Measurements from ENCODE around the gene CABS1.

Gene CABS1

GRCh38 chr4:70334681-70335080 lies at the start of gene CABS1:
Gene CABS1 (plus strand): TSS chr4:70334981. CDS start chr4:70335040, 59 bp downstream.
- no peak for DNase-seq

GRCh38 chr4:70288651-70289050 lies 46.1 kb upstream of the CABS1 start:
- DNase-seq, result no peak

DNA sequence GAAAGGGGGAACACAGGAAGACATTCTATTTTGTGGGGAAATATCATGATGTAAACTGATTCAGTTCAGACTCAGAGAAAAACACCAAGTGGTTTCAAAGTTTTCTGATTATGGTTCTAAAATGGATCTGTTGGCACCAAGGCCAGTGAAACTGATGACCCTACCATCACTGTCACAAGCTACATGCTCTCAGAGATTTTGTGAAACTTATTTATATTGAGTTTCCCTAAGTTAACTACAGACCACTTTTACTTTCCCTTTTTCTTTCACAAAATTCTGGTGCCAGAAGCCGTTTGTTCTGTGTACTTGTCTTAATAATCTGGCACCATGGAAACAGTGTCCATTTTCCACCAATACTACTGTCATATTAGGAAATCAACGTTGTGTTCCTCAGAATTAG lies 43.4 kb upstream of the CABS1 start:
- no peak for DNase-seq

DNA sequence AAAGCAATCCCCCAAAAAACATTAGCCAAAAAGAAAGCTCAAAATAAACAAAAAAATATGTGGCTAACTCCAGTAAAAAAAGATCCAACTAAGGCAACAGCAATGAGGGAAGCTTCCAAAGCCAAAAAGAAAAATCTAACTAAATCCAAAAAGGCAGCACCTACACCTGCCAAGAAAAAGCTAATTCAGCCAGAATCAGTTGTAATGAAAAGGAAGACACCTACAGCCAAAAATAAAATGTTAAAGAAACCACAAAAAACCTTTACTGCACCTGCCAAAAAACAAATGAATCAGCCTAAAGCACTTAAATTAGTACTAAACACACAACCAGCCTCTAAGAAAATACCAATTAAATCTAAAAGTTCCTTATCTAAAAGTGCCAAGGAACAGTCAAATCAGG lies 37.2 kb upstream of the CABS1 start:
- DNase-seq, result no peak

DNA sequence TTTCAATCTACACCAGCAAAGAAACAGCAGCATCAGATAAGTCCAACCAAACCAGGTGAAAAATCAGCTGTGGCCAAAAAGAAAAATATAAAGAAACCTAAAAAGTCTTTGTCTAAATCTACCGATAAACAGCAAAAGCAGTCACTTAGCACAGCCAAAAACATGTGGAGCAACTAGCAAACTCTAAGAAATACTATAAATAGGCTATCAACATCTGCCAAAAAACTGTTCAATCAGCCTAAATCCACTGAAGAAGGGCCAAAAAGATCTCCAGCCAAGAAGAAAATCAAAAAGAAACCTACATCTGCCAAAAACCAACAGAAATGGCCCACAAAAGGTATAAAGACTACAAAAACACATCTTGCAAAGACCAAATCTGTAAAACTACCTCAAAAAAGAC lies 36.7 kb upstream of the CABS1 start:
- DNase-seq, result no peak

DNA sequence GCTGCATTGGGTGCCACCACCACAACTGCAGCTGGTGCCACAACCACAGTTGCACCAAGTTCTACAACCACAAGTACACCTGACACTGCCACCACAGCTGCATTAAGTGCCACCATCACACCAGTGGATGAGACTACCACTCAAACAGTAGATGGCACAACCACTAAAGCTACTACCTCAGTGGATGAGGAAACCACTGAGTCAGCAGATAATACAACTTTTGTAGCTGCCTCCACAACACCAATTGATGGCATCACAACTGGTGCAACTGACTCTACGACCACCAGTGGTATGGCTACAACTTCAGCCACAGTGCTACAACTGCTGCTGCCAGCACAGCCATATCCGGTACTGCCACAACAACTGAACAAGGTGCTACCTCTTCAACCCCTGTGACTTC lies 35.1 kb upstream of the CABS1 start:
- DNase-seq, result no peak

- DNase-seq, result no peak
Measured at GRCh38 chr4:70300215-70300614, 34.6 kb upstream of the CABS1 start.

DNA sequence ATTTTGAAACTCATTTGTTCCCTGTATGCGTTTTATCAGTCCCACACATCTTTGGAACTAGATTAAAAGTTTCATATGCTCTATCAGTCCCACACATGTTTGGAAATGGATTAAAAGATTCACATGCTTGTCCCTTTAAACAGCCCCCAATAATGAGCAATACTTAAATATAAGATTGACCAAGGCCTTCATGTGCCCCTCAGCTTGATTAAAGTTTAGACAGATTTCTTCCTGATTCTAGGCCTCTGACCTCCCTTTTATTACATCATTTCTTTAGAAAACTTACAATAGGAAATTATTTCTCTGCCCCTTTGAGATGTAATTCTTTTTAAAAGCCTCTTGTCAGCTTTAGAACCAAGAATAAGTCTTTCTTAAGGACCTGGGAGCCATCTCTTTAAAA lies 31.7 kb upstream of the CABS1 start:
- DNase-seq, result no peak

GRCh38 chr4:70305601-70306000 lies 29.2 kb upstream of the CABS1 start:
- DNase-seq, result no peak

GRCh38 chr4:70306076-70306475 lies 28.7 kb upstream of the CABS1 start:
- no peak for DNase-seq

GRCh38 chr4:70313736-70314135 lies 21.0 kb upstream of the CABS1 start:
- DNase-seq, result no peak

DNA sequence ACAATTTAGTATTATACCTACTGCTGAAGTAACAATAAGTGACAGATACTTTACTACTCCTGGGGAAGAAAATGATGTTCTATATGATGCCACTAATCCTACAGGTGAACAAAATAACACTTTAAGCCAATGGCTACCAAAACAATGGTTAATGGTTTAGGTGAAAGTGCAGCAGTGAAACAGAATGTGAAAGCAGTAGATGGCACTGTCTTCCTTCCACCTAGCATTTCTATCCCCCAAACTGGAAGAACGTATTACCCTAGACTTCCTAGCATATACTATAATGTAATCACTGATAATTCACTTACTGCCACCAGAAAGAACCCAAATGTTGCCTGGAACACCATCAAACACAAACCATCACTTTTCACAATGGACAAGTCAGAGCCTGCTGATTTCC lies 18.9 kb upstream of the CABS1 start:
- DNase-seq, result peak in 1 of 2 experiments; percentile 7

- DNase-seq, result no peak
Measured at GRCh38 chr4:70326052-70326451, 8.7 kb upstream of the CABS1 start.

GRCh38 chr4:70336043-70336442 lies 1.3 kb downstream of the CABS1 start:
- DNase-seq, result no peak

DNA sequence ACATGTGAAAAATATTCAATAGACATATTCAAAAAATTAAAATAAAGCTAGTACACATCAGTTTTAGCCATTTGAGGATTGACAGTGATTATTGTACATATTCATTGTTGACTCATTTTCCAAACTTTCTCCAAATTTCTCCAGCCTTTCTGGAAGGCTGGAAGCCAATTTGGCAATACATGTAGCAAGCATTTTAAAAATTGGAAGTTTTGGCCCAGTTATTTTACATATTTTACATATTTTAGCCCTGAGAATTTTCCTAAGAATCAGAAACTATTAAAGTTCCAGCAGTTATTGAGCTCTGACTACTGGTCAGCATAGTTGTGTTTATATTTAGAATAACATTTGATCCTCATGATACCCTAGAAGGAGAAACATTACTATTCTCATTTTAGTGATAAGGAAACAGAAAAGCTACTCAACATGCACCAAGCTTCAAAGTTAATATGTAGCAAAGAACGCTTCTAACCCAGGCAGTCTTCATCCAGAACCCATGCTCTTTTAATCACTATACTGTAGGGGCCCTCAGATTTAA lies 3.2 kb downstream of the CABS1 start:
- no peak for DNase-seq

GRCh38 chr4:70356185-70356584 lies 21.4 kb downstream of the CABS1 start:
- DNase-seq, result no peak

GRCh38 chr4:70359115-70359661 lies 24.4 kb downstream of the CABS1 start:
- no peak for DNase-seq

- DNase-seq, result no peak
Measured at GRCh38 chr4:70360460-70360859, 25.7 kb downstream of the CABS1 start, which contains the start of gene SMR3A. Gene SMR3A (plus strand): TSS chr4:70360760. CDS start chr4:70362116, 1,356 bp downstream.

- no peak for DNase-seq
Measured at GRCh38 chr4:70364002-70364401, 29.2 kb downstream of the CABS1 start.

GRCh38 chr4:70365479-70365878 lies 30.7 kb downstream of the CABS1 start:
- DNase-seq, result no peak

- DNase-seq, result no peak
Measured at GRCh38 chr4:70367813-70368212, 33.0 kb downstream of the CABS1 start.

GRCh38 chr4:70371987-70372386 lies 37.2 kb downstream of the CABS1 start:
- no peak for DNase-seq

DNA sequence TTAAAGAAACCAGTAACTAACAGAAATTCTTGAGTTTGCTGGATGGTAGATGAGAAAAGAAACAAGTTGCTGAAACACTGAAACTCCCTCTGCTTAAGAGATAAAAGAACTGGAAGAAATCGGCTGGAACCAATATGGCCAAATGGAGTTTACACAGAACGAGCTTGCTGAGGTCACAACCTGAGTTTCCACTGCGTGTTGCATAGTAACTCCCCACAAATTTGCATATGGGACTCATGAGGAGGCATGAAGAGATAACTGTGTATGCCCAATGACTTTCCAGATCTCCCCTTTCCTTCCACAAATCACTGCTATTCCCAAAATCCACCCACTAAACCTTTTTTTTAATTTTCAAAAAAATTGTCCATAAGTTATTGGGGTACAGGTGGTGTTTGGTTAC lies 38.0 kb downstream of the CABS1 start:
- peak in 1 of 2 experiments; percentile 11 for DNase-seq

DNA sequence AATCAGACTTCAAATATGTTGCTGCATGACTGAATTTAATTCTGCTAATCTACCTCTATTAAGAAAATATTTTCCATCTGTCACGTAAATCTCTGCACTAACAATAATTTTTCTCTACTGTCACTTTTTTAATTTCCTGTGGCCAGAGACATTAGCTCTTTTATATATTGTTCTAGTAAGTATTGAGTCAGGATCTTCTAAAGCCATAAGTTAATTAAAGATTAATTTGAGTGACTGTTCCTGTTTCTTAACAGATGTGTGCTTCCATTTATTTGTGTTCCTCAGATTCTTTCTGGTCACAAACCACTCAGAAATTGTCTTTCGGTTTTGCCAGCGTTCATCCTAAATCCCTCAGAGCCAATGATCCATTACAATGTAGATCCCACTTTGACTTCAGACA lies 45.8 kb downstream of the CABS1 start:
- no peak for DNase-seq

GRCh38 chr4:70382691-70383181 lies 48.0 kb downstream of the CABS1 start, which contains the start of gene SMR3B:
Gene SMR3B (plus strand): TSS chr4:70383131. CDS start chr4:70384511, 1,380 bp downstream.
- no peak for DNase-seq

Measured in NCI-H526 (cell line).